Kidney (tissue), 14 donors: ENCODE measurements around the gene MAPKAP1. TPM values are rescaled to one million over a fixed set of nuclear protein-coding genes. Genes with fewer than 3 reads are reported as not detected.

Experiments used
- DNase-seq, 5 donors: peaks; one replicate each; pipeline ENCODE4 v3.0.0-alpha.2; 2013 to 2020
- FAIRE-seq: peaks from 2 replicates; lab custom pipeline; 2012; peaks lifted over from hg19 to GRCh38; lab: Jason Lieb, UNC
- H3K27ac ChIP-seq, 2 donors: one replicate each; pipeline ENCODE4 v1.7.0; 2013; ENCODE audit warnings: low read depth in 2 of 2, low read length in 2 of 2, inconsistent platforms in 1 of 2
- H3K27me3 ChIP-seq: one replicate; pipeline ENCODE4 v1.7.1; 2013; ENCODE audit warnings: low read length, inconsistent platforms; ENCODE audit not compliant: control insufficient read depth, insufficient read depth
- H3K36me3 ChIP-seq, 3 donors: one replicate each; pipeline versions ENCODE4 v1.7.0 to v1.7.1; 2013; ENCODE audit warnings: low read length in 3 of 3, control low read depth in 1 of 3, inconsistent platforms in 1 of 3; ENCODE audit not compliant: insufficient read depth in 3 of 3, control insufficient read depth in 2 of 3
- H3K4me1 ChIP-seq, 3 donors: one replicate each; pipeline versions ENCODE4 v1.7.0 to v1.7.1; 2013; ENCODE audit warnings: low read length in 3 of 3, inconsistent platforms in 1 of 3, low read depth in 1 of 3; ENCODE audit not compliant: control insufficient read depth in 2 of 3, insufficient read depth in 2 of 3
- H3K4me3 ChIP-seq, 3 donors: one replicate each; pipeline versions ENCODE4 v1.7.0 to v1.8.1; 2013; ENCODE audit warnings: low read length in 3 of 3, control low read depth in 1 of 3, inconsistent platforms in 1 of 3
- H3K9ac ChIP-seq, 3 donors: one replicate each; pipeline versions ENCODE4 v1.7.0 to v1.7.1; 2013; ENCODE audit warnings: low read length in 3 of 3, control low read depth in 1 of 3, inconsistent platforms in 1 of 3
- H3K9me3 ChIP-seq, 3 donors: one replicate each; pipeline versions ENCODE4 v1.7.0 to v1.7.1; 2013; ENCODE audit warnings: low read length in 3 of 3, control low read depth in 1 of 3, inconsistent platforms in 1 of 3; ENCODE audit not compliant: control insufficient read depth in 2 of 3, insufficient read depth in 1 of 3
- intact Hi-C: fragments of 100-400 bp; cut with DNase I; formaldehyde crosslinking; loops from one replicate; pipeline ENCODE4 v1.11.1; 2022
- polyA plus RNA-seq: library from polyadenylated mRNA; stranded (reverse); fragments of 350-450 nt; fragmentation: Illumina TruSeq; extraction: RNeasy Lipid Tissue Mini Kit (QIAGEN cat#74804); gene quantifications from one replicate; pipeline ENCODE4 v1.2.3, GENCODE V29; 2014; ENCODE audit warnings: low read depth, low replicate concordance; ENCODE audit not compliant: insufficient read depth
- total RNA-seq: library from RNA; stranded (reverse); fragmentation: NEBNext Ultra II Directional; extraction: Animal tissue kit (Norgen Biotek cat#: 25700); gene quantifications from one replicate; pipeline ENCODE4 v1.2.1, GENCODE V29; 2021
- TF ChIP-seq, protein P1 (sequence below): IDR thresholded peaks from 3 replicates; pipeline ENCODE4 v1.5.1; 2012; ENCODE audit warnings: mild to moderate bottlenecking, moderate library complexity, borderline replicate concordance; ENCODE audit not compliant: insufficient read depth; ENCODE audit errors: extremely low read depth
- donor health status: control.
- donor health status: control.
- donor health status: control.
- donor health status: control.
- donor health status: control.
- donor health status: DM: yes; HTN: yes; CAD: no.
- donor health status: Normal renal cell carcinoma (clear cell type).

The MAPKAP1 gene
- total and polyA plus RNA-seq, 2 donors from 2014 or later = 70.5 to 99.4 TPM

DNA sequence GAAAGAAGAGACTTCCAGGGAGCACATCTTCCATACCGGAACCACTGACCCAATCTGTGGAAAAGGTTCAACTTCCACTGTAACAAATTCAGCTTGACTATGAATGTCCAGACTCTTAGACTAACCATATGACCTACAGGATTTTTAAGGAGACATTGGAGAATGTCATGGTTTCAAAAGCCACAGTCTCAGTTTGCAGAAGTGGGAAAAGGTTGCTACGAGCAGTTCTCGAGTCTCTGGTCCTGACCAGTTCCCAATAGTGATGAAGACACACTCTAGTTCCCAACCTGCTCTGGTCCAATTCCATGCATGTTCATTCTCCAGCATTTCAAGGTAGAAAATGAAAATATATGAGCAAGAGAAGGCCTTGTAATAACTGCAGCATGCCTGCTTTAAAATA lies 158.0 kb downstream of the MAPKAP1 start:
- no peak for FAIRE-seq
- Histone ChIP-seq H3K9ac (no peak overlapping the region), H3K4me1 (peaks cover 7 to 12% (median 9%) of the 10 kb centered on the region in 3 donors), H3K4me3 (no peak overlapping the region), H3K27ac (peak overlapping the region; percentile 7 to 57), H3K9me3 (no peaks in the 10 kb centered on the region), H3K27me3 (no peaks in the 10 kb centered on the region), H3K36me3 (peaks cover 0 to 2% (median 0%) of the 10 kb centered on the region in 3 donors)
- intact Hi-C loops = no loop called here
- TF ChIP-seq, protein P1, sequence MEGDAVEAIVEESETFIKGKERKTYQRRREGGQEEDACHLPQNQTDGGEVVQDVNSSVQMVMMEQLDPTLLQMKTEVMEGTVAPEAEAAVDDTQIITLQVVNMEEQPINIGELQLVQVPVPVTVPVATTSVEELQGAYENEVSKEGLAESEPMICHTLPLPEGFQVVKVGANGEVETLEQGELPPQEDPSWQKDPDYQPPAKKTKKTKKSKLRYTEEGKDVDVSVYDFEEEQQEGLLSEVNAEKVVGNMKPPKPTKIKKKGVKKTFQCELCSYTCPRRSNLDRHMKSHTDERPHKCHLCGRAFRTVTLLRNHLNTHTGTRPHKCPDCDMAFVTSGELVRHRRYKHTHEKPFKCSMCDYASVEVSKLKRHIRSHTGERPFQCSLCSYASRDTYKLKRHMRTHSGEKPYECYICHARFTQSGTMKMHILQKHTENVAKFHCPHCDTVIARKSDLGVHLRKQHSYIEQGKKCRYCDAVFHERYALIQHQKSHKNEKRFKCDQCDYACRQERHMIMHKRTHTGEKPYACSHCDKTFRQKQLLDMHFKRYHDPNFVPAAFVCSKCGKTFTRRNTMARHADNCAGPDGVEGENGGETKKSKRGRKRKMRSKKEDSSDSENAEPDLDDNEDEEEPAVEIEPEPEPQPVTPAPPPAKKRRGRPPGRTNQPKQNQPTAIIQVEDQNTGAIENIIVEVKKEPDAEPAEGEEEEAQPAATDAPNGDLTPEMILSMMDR = no peak
- DNase-seq = no peak

DNA sequence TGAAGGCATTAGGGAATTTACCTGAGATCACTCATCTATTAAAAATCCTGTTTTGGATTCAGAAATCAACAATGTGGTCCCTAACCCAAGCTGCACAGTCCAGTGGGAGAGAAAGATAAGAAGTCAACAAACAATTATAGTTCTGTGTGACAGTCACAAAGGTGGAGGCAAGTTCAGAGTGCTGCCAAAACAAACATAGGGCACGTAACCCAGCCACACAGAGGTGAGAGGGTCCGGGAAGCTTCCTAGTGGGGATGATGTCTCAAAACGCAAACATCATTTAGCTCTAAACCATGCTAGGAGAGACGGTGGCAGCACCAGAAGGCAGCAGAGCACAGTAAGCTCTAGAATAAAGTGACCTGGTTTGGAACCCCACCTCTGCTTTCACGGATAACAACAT lies 158.9 kb downstream of the MAPKAP1 start:
- intact Hi-C loops = no loop called here
- FAIRE-seq (no peak), DNase-seq (no peak)
- no peak overlapping the region for H3K9ac ChIP-seq
- peaks cover 7 to 12% (median 9%) of the 10 kb centered on the region in 3 donors for H3K4me1 ChIP-seq
- H3K27ac ChIP-seq = no peak overlapping the region
- H3K36me3 ChIP-seq = peaks cover 0 to 2% (median 0%) of the 10 kb centered on the region in 3 donors
- TF ChIP-seq, protein P1 = no peak
- no peaks in the 10 kb centered on the region for H3K9me3 ChIP-seq
- H3K4me3 ChIP-seq = no peak overlapping the region
- no peaks in the 10 kb centered on the region for H3K27me3 ChIP-seq

DNA sequence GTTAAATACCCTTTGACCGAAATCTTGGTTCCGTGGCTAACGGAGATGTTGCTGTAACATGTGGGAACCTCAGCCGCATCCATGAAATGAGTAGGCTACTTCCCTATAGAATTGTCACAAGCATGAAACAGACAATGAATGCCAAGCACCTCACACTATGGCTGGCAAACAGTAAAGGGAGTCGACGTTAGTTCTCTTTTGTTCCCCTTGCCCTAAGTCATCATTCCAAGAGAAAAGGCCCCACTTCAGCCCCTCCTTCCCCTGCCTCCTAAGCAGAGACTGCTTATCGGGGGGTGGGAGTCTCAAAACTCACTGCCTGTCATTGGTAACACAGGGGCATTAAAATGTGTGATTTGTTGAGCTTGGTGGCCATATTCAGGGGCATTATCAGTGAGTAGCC lies 159.6 kb downstream of the MAPKAP1 start:
- FAIRE-seq = no peak
- peaks cover 7 to 12% (median 9%) of the 10 kb centered on the region in 3 donors for H3K4me1 ChIP-seq
- H3K4me3 ChIP-seq = no peak overlapping the region
- H3K36me3 ChIP-seq = peaks cover 0 to 4% (median 2%) of the 10 kb centered on the region in 3 donors
- no peak for DNase-seq
- H3K9ac ChIP-seq = no peak overlapping the region
- TF ChIP-seq, protein P1 = no peak
- no peaks in the 10 kb centered on the region for H3K27me3 ChIP-seq
- H3K27ac ChIP-seq = no peak overlapping the region
- H3K9me3 ChIP-seq = no peaks in the 10 kb centered on the region
- intact Hi-C loops = no loop called here

DNA sequence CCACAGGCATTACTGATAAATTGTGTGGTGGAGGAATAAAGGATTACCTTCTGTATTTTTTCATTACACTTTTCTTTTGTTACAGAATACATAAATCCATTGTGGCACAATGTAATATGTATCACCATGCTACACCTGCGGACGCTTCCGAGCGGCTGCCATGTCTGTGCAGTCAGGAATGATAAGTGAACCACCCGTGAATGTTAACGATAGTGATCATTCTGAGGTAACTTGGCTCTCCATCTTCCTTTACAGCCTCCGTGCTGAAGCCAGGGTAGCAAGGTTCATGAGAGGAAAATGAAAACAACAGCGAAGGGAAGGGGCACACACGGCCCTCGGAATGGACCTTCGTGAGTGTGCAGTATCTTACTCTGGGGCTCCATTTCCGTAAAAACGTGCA lies 161.2 kb downstream of the MAPKAP1 start:
- no peak overlapping the region for H3K4me3 ChIP-seq
- TF ChIP-seq, protein P1 = no peak
- FAIRE-seq = no peak
- H3K4me1 ChIP-seq = peaks cover 7 to 12% (median 9%) of the 10 kb centered on the region in 3 donors
- no peak overlapping the region for H3K9ac ChIP-seq
- H3K36me3 ChIP-seq = peaks cover 0 to 4% (median 2%) of the 10 kb centered on the region in 3 donors
- no peak overlapping the region for H3K27ac ChIP-seq
- intact Hi-C loops = no loop called here
- H3K27me3 ChIP-seq = no peaks in the 10 kb centered on the region
- no peaks in the 10 kb centered on the region for H3K9me3 ChIP-seq
- no peak for DNase-seq
